Subcutaneous adipose tissue (tissue), 4 donors: ENCODE data around the gene DELE1. TPM values are rescaled to one million over a fixed set of nuclear protein-coding genes. Genes with fewer than 3 reads are reported as not detected.

Source experiments
- CTCF ChIP-seq: fragments of 450-650 bp; IDR thresholded peaks from one replicate; pipeline ENCODE4 v1.5.1; 2016; ENCODE audit warnings: low read depth, mild to moderate bottlenecking, control low read depth, antibody characterized with exemption, moderate library complexity
- total RNA-seq, 4 donors: library from RNA; depleted of rRNA; stranded (reverse); fragments of >200 nt; gene quantifications; one replicate each; pipeline ENCODE4 v1.1.0, GENCODE V29; 2016

The DELE1 gene
- total RNA-seq, 4 donors from 2014 or later = 46.3 to 88.9 (median 77.6) TPM

GRCh38 chr5:141945511-141946051, 21.9 kb downstream of the DELE1 start:
- no peak for TF ChIP-seq CTCF

GRCh38 chr5:141947316-141947715, 23.6 kb downstream of the DELE1 start:
- no peak for TF ChIP-seq CTCF

- no peak for TF ChIP-seq CTCF
Observed at GRCh38 chr5:141948812-141949211, 25.1 kb downstream of the DELE1 start.

GRCh38 chr5:141949511-141949910, 25.8 kb downstream of the DELE1 start:
- TF ChIP-seq CTCF = no peak

- TF ChIP-seq CTCF = no peak
Observed at GRCh38 chr5:141950207-141951005, 26.7 kb downstream of the DELE1 start.

- TF ChIP-seq CTCF = no peak
Observed at GRCh38 chr5:141951332-141951781, 27.7 kb downstream of the DELE1 start.

GRCh38 chr5:141952020-141952419, 28.3 kb downstream of the DELE1 start:
- no peak for TF ChIP-seq CTCF
